HG03097 (cell line): ENCODE data around the gene COL5A1.

Experiments used
- ATAC-seq: cut with Tn5 transposase; IDR thresholded peaks from one replicate; pipeline ENCODE4 v1.9.1; 2021; ENCODE audit not compliant: unreplicated experiment, low FRiP score

Gene COL5A1

GRCh38 chr9:134863941-134864820 lies 222.6 kb downstream of the COL5A1 start:
- no peak for ATAC-seq

DNA sequence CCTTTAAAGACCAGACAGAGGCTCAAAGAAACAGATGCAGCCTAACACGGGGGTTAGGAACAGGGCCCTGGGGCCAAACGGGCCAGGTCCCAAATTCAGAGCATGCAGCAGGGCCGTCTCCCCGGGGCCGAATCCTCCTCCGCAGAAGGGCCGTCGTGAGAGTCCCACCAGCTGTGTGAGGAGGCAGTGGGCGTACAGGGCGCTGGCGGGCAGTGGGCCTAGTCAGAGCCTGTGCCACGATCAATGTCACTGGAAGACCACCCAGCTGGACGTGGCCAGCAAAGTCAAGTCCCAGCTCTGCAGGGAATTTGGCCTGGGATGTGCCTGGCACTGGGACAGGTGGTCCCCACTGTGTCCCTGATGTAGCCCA lies 223.2 kb downstream of the COL5A1 start:
- ATAC-seq, result no peak

- no peak for ATAC-seq
Observed at GRCh38 chr9:134867917-134868750, 226.5 kb downstream of the COL5A1 start.

DNA sequence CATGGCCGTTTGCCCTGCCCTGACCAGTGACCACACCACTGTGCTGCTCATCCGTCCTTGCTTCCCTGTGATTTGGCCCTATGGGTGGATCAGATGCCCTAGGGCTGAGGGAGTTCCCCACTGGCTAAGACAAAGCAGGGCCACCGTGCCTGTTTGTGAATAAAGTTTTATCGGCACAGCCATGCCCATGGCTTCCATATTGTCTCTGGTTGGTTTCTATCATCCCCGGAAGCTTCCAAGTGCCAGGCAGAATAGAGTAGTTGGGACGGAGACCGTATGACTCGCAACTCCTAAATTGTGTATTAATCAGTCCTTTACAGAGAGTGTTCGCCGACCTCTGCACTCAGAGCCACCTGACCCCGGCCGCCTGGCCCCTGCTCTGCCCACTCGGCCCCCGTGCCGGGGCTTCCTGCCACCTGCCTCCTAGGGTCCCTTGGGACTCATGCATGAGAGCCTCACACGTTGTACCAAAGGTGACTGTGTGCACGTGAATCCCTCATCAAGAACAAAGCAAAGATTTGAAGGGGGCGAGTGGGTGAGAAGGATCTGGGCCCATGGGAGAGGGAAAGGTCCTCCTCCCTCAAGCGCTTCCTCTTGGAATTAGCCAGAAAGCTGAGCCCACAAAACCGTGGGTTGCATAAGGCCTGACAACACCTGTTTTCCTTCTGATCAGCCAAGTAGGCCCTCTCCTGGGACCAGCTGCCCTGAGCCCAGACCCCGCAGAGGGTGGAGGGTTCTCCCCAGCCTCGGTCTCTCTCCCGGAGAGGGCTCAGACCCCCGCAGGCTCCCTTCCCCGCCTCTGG lies 227.3 kb downstream of the COL5A1 start:
- ATAC-seq, result no peak

GRCh38 chr9:134869554-134870300 lies 228.1 kb downstream of the COL5A1 start:
- ATAC-seq, result no peak

DNA sequence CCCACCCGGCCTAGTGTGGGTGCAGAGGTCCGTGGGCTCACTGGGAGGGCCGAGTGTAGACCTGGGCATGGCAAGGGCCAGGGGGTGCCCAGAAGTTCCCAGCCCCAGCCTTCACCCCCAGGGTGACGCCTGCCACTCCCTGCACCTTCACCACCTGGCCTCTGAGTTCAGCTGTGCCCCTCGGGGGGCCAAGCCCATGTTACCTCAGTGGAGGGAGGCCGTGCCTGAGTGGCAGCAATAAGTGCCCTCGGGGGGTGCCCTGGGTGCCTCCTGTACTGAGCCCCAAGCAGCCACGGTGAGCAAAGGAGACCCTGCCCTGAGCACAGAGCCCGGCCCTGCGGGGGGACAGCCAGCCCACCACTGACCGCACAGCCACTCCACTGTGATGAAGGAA lies 228.7 kb downstream of the COL5A1 start:
- no peak for ATAC-seq

DNA sequence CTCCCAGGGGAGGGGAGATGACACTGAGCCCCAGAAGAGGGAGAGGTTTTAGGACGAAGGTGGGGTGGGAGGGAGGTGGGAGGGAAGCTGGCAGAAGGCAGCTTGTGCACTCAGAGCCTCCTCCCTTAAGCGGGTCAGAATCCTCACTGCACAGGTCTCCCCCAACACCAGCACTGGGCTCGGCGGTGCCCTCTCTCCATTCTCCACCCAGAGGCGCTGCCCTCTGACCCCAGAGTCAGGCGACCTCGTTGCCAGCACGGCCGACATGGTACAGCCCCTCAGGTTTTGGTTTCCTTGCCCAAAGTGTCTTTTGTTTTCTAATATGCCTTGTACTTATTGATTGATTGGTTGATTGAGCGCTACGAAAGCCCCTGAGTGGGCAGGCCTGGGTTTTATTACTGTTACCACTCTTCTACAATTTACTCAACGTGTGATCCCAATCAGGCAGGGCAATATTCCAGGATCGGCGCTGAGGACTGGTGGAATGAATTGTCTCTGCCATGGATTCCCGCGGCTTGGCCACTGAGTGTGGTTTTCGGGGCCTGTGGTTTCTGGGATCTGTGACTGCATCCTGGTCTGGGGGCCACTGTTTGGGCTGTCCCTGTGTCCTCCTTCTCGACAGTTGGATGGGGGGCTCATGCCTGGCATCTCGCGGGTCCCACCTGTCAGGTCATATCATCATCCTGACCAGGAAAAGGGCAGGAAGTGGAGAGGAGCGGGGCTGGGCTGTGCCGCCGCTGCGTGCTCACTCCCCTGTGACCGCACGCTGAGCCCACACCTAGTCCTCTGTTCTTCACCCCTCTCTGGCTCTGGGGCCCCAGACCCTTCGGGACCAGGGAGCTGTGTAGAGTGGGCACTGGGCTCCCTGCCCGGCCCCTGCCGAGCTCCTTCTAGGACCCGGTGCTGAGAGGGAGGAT lies 229.4 kb downstream of the COL5A1 start:
- no peak for ATAC-seq

- no peak for ATAC-seq
Observed at GRCh38 chr9:134871697-134872340, 230.2 kb downstream of the COL5A1 start.

DNA sequence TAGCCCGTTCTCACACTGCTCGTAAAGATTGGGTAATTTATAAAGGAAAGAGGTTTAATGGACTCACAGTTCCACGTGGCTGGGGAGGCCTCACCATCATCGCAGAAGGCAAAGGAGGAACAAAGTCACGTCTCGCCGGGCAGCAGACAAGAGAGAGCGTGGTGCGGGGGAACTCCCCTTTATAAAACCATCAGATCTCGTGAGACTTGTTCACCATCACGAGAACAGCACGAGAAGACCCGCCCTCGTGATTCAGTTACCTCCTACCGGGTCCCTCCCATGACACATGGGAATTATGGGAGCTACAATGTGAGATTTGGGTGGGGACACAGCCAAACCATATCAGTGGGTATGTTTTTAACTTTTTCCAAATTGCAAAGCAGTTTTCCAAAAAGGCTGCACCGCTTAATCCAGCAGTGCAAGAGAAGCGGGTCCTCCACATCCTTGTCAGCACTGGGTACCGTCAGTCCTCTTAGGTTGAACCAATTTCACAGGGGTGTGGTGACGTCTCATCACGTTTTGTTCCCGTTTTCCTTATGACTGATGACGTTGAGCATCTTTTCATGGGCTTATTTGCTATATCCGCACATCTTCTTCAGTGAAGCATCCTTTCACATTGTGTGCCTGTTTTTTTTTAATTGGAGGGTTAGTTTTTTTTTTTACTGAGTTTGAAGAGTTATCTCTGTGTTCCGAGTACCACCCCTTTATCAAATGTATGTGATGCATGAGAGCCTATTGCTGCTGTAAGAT lies 231.1 kb downstream of the COL5A1 start:
- ATAC-seq, result no peak

DNA sequence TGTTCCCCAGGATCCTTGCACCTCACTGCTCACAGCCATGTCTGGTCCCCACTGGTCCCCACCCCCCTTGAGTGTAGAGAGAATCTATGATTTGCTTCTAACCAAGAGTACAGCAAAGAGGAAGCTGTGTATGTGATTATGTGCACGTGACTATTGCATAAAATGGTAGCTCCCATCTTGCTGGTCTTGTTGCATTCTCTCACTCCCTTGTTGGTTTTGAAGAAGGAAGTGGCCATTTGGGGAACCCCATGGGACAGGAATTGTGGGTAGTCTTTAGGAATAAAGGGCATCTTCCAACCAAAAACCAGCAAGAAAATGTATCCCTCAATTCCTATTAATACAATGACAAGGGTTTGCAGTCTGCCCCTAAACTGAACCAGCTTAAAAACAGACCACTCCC lies 233.8 kb downstream of the COL5A1 start:
- no peak for ATAC-seq

- no peak for ATAC-seq
Observed at GRCh38 chr9:134877541-134877940, 235.9 kb downstream of the COL5A1 start.

- no peak for ATAC-seq
Observed at GRCh38 chr9:134879664-134880483, 238.3 kb downstream of the COL5A1 start.

DNA sequence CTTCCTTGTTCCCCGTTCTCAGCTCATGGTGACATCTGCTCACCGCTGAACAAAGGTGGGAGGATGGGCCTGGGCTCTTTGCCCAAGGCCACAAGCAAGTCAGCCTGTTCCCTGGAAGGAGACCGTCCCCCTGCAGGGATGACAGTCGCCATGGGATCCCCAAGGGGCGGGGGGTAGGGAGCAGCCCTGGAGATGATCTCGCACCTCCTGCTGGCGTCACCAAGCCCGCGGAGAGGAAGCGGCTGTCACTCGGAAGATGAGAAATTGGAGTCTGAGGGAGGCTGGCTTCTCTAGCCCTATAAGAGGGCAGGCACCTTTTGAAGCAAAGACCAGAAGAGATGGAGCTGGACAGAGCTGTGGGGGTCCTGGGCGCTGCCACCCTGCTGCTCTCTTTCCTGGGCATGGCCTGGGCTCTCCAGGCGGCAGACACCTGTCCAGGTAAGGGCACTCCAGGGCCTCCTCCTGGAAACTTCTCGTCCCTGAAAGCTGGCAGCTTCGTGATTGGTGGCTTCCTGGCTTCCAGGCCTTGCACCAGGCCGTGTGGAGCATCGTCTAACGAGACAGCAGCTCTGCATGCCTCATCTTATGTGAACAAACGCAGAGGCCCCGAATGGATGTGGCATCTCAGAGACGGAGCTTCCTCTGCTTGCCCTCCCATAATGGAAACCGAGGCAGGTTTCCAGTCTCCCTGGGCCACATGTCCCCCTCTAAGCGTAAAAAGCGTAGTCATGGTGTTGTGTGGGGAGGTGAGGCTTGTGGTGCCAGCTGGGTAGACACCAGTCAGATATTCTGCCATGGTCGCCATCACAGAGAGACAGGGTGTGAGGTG lies 239.1 kb downstream of the COL5A1 start, which contains the start of gene FCN2:
Gene FCN2 (plus strand): TSS at position 327 of the 829 bp plus-strand sequence. CDS start 12 bp downstream, at position 339.
- ATAC-seq, result no peak

DNA sequence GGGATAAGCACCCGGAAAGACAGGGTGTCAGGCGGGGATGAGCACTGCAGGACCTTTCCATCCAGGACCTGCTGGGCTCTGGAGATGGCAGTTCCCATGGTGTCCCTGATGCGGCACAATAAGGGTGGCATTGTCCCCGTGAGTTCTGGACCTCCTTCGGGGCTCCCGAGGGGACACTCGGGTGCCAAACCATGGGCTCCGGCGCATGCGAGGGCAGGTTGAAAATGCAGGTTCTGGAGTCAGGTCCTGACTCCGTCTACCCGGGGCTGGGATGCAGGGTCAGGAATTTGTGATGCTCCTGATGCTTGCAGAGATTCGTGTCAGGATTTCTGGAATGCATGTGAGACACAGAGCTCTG lies 239.7 kb downstream of the COL5A1 start:
- no peak for ATAC-seq

DNA sequence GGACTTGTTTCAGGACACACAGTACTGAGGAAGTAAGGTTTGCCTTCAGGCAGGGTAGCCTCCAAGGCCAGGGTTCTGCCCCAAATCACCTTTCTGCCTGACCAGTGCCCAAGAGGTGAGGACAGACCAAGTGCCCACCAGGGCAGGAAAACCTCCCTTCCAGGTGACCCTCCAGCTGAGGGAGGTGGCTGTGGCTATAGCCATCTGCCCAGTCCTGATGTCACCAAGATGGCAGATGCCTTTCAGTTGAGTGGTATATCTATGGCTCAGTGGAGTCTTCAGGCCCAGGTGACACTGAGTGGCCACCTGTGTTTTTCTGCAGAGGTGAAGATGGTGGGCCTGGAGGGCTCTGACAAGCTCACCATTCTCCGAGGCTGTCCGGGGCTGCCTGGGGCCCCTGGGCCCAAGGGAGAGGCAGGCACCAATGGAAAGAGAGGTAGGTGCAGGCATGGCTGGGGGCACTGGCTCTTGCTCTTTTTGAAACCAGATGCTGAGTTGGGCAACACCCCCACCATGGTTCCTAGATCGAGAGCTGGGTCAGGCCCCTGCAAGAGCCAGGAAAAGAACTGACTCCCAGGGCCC lies 240.7 kb downstream of the COL5A1 start:
- ATAC-seq, result no peak
